DMS53 treated with DMSO at 0.1 percent for 48 hours (cell line): Measurements from ENCODE around the gene ZNF785.
"Not testable (repeated sequence)": the region's sequence is repeated elsewhere in the genome, so short reads cannot be mapped to it uniquely, and the experiment has no call there.

ENCODE experiments used
- DNase-seq: peaks from one replicate; lab custom pipeline; 2025; ENCODE audit not compliant: unreplicated experiment; lab: John Stamatoyannopoulos, UW

Gene ZNF785

GRCh38 chr16:30539986-30540526, 45.4 kb downstream of the ZNF785 start:
- not testable (repeated sequence) for DNase-seq

- no peak for DNase-seq
Observed at GRCh38 chr16:30539000-30539964, 46.2 kb downstream of the ZNF785 start.

GRCh38 chr16:30536391-30537024, 49.0 kb downstream of the ZNF785 start:
- DNase-seq: not testable (repeated sequence)

GRCh38 chr16:30535777-30536190, 49.7 kb downstream of the ZNF785 start:
- peak; percentile 72 for DNase-seq

- no peak for DNase-seq
Observed at GRCh38 chr16:30535106-30535776, 50.3 kb downstream of the ZNF785 start.

GRCh38 chr16:30534368-30535105, 51.0 kb downstream of the ZNF785 start, which contains the start of gene ZNF747:
TSS of gene ZNF747 (minus strand) at chr16:30534858. CDS start at chr16:30534679, 179 bp downstream.
- peak; percentile 80 for DNase-seq

GRCh38 chr16:30533748-30534367, 51.6 kb downstream of the ZNF785 start:
- DNase-seq: no peak

GRCh38 chr16:30533146-30533522, 52.4 kb downstream of the ZNF785 start:
- no peak for DNase-seq

GRCh38 chr16:30532285-30533145, 53.0 kb downstream of the ZNF785 start:
- no peak for DNase-seq
